Endothelial cell of umbilical vein (primary cell): Measurements from ENCODE around the gene PFN3. TPM values are rescaled to one million over a fixed set of nuclear protein-coding genes. Genes with fewer than 3 reads are reported as not detected.
A peak's percentile ranks its signal among the peaks of the same experiment; 100 is the strongest.

Experiments
- BruUV-seq: library from RNA; stranded (reverse); fragments of 400-500 nt; replicated peaks from 2 replicates; lab custom pipeline; 2021; lab: Mats Ljungman, UMichigan
- CTCF ChIA-PET: fragments of 300-600, 350-600 bp; sonication (Branson Sonifier 250); formaldehyde crosslinking; loops from one replicate; lab custom pipeline; 2021; ENCODE audit warnings: antibody characterized with exemption, inconsistent platforms; lab: Charles Lee
- POLR2A ChIA-PET: fragments of 300-600, 350-600 bp; sonication (Branson Sonifier 250); formaldehyde crosslinking; loops from one replicate; lab custom pipeline; 2021; ENCODE audit warnings: antibody characterized with exemption, inconsistent platforms; lab: Charles Lee
- DNase-seq: peaks from one replicate; pipeline ENCODE4 v3.0.0-alpha.2; 2011; ENCODE audit warnings: low read depth, low spot score
- FAIRE-seq: peaks from 2 replicates; lab custom pipeline; 2011; peaks lifted over from hg19 to GRCh38; lab: Jason Lieb, UNC
- H2AFZ ChIP-seq: 2 replicates; pipeline ENCODE4 v1.6.0; 2012; ENCODE audit warnings: low read depth, low read length, control low read depth, inconsistent platforms
- H3K27ac ChIP-seq: 2 replicates; pipeline ENCODE4 v1.5.1; 2011; ENCODE audit warnings: low read depth, mild to moderate bottlenecking, control low read depth, low read length, moderate library complexity; ENCODE audit not compliant: insufficient read depth
- H3K27me3 ChIP-seq, 2 experiments: 2 replicates each; pipeline versions ENCODE4 v1.6.0 to v1.6.1; 2011; ENCODE audit warnings: low read length in 2 of 2, mixed read lengths in 1 of 2; ENCODE audit not compliant: control insufficient read depth in 2 of 2, insufficient read depth in 2 of 2
- H3K36me3 ChIP-seq, 2 experiments: 2 replicates in 1 of 2; 3 replicates in 1 of 2; pipeline ENCODE4 v1.5.1; 2011; ENCODE audit warnings: low read length in 2 of 2, mild to moderate bottlenecking in 1 of 2, moderate library complexity in 1 of 2; ENCODE audit not compliant: control insufficient read depth in 2 of 2, insufficient read depth in 2 of 2; ENCODE audit errors: extremely low read depth in 1 of 2
- H3K4me1 ChIP-seq: 3 replicates; pipeline ENCODE4 v1.5.1; 2011; ENCODE audit warnings: mild to moderate bottlenecking, low read length; ENCODE audit not compliant: control insufficient read depth, insufficient read depth; ENCODE audit errors: extremely low read depth
- H3K4me2 ChIP-seq: 2 replicates; pipeline ENCODE4 v1.6.1; 2011; ENCODE audit warnings: low read length, control low read depth, mixed read lengths; ENCODE audit not compliant: insufficient read depth
- H3K4me3 ChIP-seq, 3 experiments: fragments of 200-600 bp in 1 of 3; sonication (generic), shearing (Covaris generic) in 1 of 3; replicated peaks in 1 of 3; 2 replicates each; pipeline ENCODE4 v1.5.1; 2011 to 2016; ENCODE audit warnings: control low read depth in 3 of 3, low read length in 3 of 3, mild to moderate bottlenecking in 2 of 3, inconsistent platforms in 1 of 3, low read depth in 1 of 3, moderate library complexity in 1 of 3; ENCODE audit not compliant: insufficient read depth in 1 of 3
- H3K79me2 ChIP-seq: 2 replicates; pipeline ENCODE4 v1.6.0; 2012; ENCODE audit warnings: low read length, inconsistent platforms; ENCODE audit not compliant: control insufficient read depth, insufficient read depth
- H3K9ac ChIP-seq: replicated peaks from 2 replicates; pipeline ENCODE3; 2011; ENCODE audit warnings: low read length, control low read depth; ENCODE audit not compliant: insufficient read depth; ENCODE audit errors: extremely low read depth
- H3K9me1 ChIP-seq: replicated peaks from 3 replicates; pipeline ENCODE4 v1.6.0; 2011; ENCODE audit warnings: mild to moderate bottlenecking, low read length; ENCODE audit not compliant: control insufficient read depth, insufficient read depth; ENCODE audit errors: extremely low read depth
- H3K9me3 ChIP-seq: replicated peaks from 2 replicates; pipeline ENCODE4 v1.5.1; 2012; ENCODE audit warnings: low read length, inconsistent platforms; ENCODE audit not compliant: control insufficient read depth, insufficient read depth
- H4K20me1 ChIP-seq: replicated peaks from 2 replicates; pipeline ENCODE3; 2011; ENCODE audit warnings: mild to moderate bottlenecking, low read length; ENCODE audit not compliant: control insufficient read depth, insufficient read depth; ENCODE audit errors: extremely low read depth
- EZH2 ChIP-seq: IDR thresholded peaks from 2 replicates; pipeline ENCODE4 v1.6.1; 2012; ENCODE audit warnings: borderline replicate concordance, low read depth, mild to moderate bottlenecking, moderate library complexity, low read length, inconsistent platforms; ENCODE audit not compliant: severe bottlenecking
- FOS ChIP-seq: IDR thresholded peaks from 2 replicates; pipeline ENCODE4 v1.6.1; 2011; ENCODE audit warnings: mild to moderate bottlenecking, low read length, moderate library complexity, borderline replicate concordance; ENCODE audit not compliant: insufficient read depth
- GATA2 ChIP-seq: IDR thresholded peaks from 2 replicates; pipeline ENCODE4 v1.7.0; 2011; ENCODE audit warnings: low read depth, mild to moderate bottlenecking, moderate library complexity, mixed read lengths, low read length; ENCODE audit not compliant: insufficient read length, insufficient read depth
- JUN ChIP-seq: IDR thresholded peaks from 2 replicates; pipeline ENCODE4 v1.6.1; 2011; ENCODE audit warnings: borderline replicate concordance, low read depth; ENCODE audit not compliant: insufficient read length, insufficient read depth
- MAX ChIP-seq: IDR thresholded peaks from 2 replicates; pipeline ENCODE4 v1.6.1; 2011; ENCODE audit not compliant: insufficient read depth, insufficient read length
- MYC ChIP-seq: IDR thresholded peaks from one replicate; pipeline ENCODE4 v1.6.1; 2011; ENCODE audit warnings: mild to moderate bottlenecking, low read depth, low read length
- POLR2A ChIP-seq: IDR thresholded peaks from 2 replicates; pipeline ENCODE4 v1.6.1; 2012; ENCODE audit warnings: low read depth, mild to moderate bottlenecking, control low read depth, low read length
- POLR2AphosphoS5 ChIP-seq: IDR thresholded peaks from 2 replicates; pipeline ENCODE4 v1.6.1; 2012; ENCODE audit warnings: low read depth, mild to moderate bottlenecking, control low read depth, low read length, moderate library complexity; ENCODE audit not compliant: insufficient read depth
- dilution Hi-C: fragments of 300-500 bp; cut with MboI; formaldehyde crosslinking; loops from one replicate; pipeline ENCODE4 v1.15.0; 2019; ENCODE audit warnings: low sequenced_read_pairs; ENCODE audit not compliant: extremely low pct_ligation_motif_present
- intact Hi-C: fragments of 100-400 bp; cut with micrococcal nuclease; formaldehyde crosslinking; loops from one replicate; pipeline ENCODE4 v1.10.0; 2022
- polyA plus RNA-seq, 4 experiments: library from polyadenylated mRNA; depleted of rRNA in 3 of 4; stranded (reverse) in 3 of 4; unstranded in 1 of 4; fragments of >200 nt; gene quantifications; 2 replicates each; pipeline versions ENCODE4 v1.2.1 to v1.2.3, GENCODE V29; 2011 to 2012; ENCODE audit warnings: missing spikeins in 1 of 4
- total RNA-seq: library from RNA; stranded (reverse); gene quantifications from 2 replicates; pipeline ENCODE4 v1.2.3, GENCODE V29; 2021
- TF ChIP-seq, protein P1 (sequence below), 2 donors: IDR thresholded peaks; 1 replicate in 1 of 2; 2 replicates in 1 of 2; pipeline ENCODE4 v1.5.1; 2011; ENCODE audit warnings: low read length in 2 of 2, mild to moderate bottlenecking in 2 of 2, moderate library complexity in 2 of 2, control low read depth in 1 of 2, inconsistent platforms in 1 of 2, low read depth in 1 of 2; ENCODE audit not compliant: insufficient read depth in 1 of 2; ENCODE audit errors: extremely low read depth in 1 of 2

PFN3 gene
- total and polyA plus RNA-seq, 2 donors (not counting 3 experiments of a cell fraction or from before 2014, with no cell fraction given), result not detected

DNA sequence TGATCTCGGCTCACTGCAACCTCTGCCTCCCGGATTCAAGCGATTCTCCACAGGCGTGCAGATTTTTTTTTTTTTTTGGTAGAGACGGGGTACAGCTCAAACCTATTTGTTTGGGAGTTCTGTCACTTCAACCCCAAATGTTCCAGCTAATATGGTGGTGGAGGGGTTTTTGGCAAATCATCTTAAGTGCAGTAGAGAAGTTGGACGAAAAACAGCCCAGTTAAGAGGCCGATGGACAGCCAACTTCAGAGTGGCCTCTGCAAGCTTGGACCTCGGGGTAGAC is 45.4 kb upstream of the PFN3 start:
- no TSS peak for BruUV-seq
- H3K9me3 ChIP-seq, result no peaks in the 10 kb centered on the region
- FAIRE-seq (no peak), DNase-seq (no peak)
- CTCF ChIA-PET, result interaction anchor here (1.1 to 13.5 kb wide), 7 partner anchors 9 to 55 kb away, joined by 3 to 288 read pairs (median 9); partner anchors contain the start of genes GRK6 and PFN3
- no peak overlapping the region for H3K27ac ChIP-seq
- H3K9ac ChIP-seq, result no peak overlapping the region
- no peaks in the 10 kb centered on the region for H3K79me2 ChIP-seq
- dilution Hi-C loops, result no loop called here
- H3K4me1 ChIP-seq, result peaks cover 14% of the 10 kb centered on the region
- H3K4me2 ChIP-seq, result peak overlapping the region; percentile 65
- H3K27me3 ChIP-seq, result no peaks in the 10 kb centered on the region
- peak overlapping the region in 1 of 3 experiments; percentile 58 for H3K4me3 ChIP-seq
- H3K9me1 ChIP-seq, result no peaks in the 10 kb centered on the region
- no peak for TF ChIP-seq JUN
- no peak for TF ChIP-seq GATA2
- TF ChIP-seq POLR2A, result no peak
- TF ChIP-seq, protein P1, sequence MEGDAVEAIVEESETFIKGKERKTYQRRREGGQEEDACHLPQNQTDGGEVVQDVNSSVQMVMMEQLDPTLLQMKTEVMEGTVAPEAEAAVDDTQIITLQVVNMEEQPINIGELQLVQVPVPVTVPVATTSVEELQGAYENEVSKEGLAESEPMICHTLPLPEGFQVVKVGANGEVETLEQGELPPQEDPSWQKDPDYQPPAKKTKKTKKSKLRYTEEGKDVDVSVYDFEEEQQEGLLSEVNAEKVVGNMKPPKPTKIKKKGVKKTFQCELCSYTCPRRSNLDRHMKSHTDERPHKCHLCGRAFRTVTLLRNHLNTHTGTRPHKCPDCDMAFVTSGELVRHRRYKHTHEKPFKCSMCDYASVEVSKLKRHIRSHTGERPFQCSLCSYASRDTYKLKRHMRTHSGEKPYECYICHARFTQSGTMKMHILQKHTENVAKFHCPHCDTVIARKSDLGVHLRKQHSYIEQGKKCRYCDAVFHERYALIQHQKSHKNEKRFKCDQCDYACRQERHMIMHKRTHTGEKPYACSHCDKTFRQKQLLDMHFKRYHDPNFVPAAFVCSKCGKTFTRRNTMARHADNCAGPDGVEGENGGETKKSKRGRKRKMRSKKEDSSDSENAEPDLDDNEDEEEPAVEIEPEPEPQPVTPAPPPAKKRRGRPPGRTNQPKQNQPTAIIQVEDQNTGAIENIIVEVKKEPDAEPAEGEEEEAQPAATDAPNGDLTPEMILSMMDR (IDR thresholded peaks at IDR 0.05; ENCODE audit: extremely low read depth in 1 of 2, insufficient read depth in 1 of 2, low read depth in 1 of 2, low read length in 2 of 2), result no peak
- no peak for TF ChIP-seq MYC
- no peak for TF ChIP-seq FOS
- TF ChIP-seq POLR2AphosphoS5, result no peak
- no peak for TF ChIP-seq EZH2
- TF ChIP-seq MAX, result no peak
- intact Hi-C loops, result loop anchor here (1.0 kb wide), 2 partner anchors 8 to 20 kb away; partner anchors contain the start of gene GRK6
- no peak overlapping the region for H2AFZ ChIP-seq
- POLR2A ChIA-PET, result interaction anchor here (0.5 to 1.2 kb wide), 3 partner anchors 9 to 359 kb away, joined by 3 to 5 read pairs (median 4); partner anchors contain the start of gene FGFR4
- H4K20me1 ChIP-seq, result no peaks in the 10 kb centered on the region
- peaks cover 0 to 5% of the 10 kb centered on the region in 2 experiments for H3K36me3 ChIP-seq
